Epithelial cell of proximal tubule (primary cell): ENCODE data around the gene ETFA. TPM values are rescaled to one million over a fixed set of nuclear protein-coding genes. Genes with fewer than 3 reads are reported as not detected.

Source experiments
- DNase-seq: peaks from one replicate; pipeline ENCODE4 v3.0.0-alpha.2; 2011; ENCODE audit warnings: low read depth
- H3K4me3 ChIP-seq: 2 replicates; pipeline ENCODE4 v1.5.1; 2011; ENCODE audit warnings: low read depth, mild to moderate bottlenecking, low read length
- CTCF ChIP-seq: conservative IDR thresholded peaks from 2 replicates; pipeline ENCODE4 v1.5.1; 2012; ENCODE audit warnings: low read depth, mild to moderate bottlenecking, low read length
- total RNA-seq: library from RNA; depleted of rRNA; stranded (reverse); fragments of >200 nt; gene quantifications from 2 replicates; pipeline ENCODE4 v1.2.3, GENCODE V29; 2015

ETFA gene
- total RNA-seq, 1 donor from 2014 or later, result 117 TPM

- no peak overlapping the region for H3K4me3 ChIP-seq
- DNase-seq, result no peak
- no peak for TF ChIP-seq CTCF
Measured at GRCh38 chr15:76233921-76234320, 77.3 kb downstream of the ETFA start.

- H3K4me3 ChIP-seq, result no peak overlapping the region
- DNase-seq, result no peak
- no peak for TF ChIP-seq CTCF
Measured at GRCh38 chr15:76229266-76229665, 82.0 kb downstream of the ETFA start.

GRCh38 chr15:76223521-76223920 is 87.7 kb downstream of the ETFA start:
- TF ChIP-seq CTCF, result no peak
- no peak for DNase-seq

GRCh38 chr15:76222159-76222558 is 89.1 kb downstream of the ETFA start:
- no peak for DNase-seq
- H3K4me3 ChIP-seq, result no peak overlapping the region
- TF ChIP-seq CTCF, result no peak

More at GRCh38 chr15:76223521-76223920, 87.7 kb downstream of the ETFA start:
- H3K4me3 ChIP-seq, result no peak overlapping the region

- no peak for DNase-seq
- TF ChIP-seq CTCF, result no peak
- no peak overlapping the region for H3K4me3 ChIP-seq
Measured at GRCh38 chr15:76221085-76221767, 90.0 kb downstream of the ETFA start.

- no peak for DNase-seq
- H3K4me3 ChIP-seq, result no peak overlapping the region
- no peak for TF ChIP-seq CTCF
Measured at GRCh38 chr15:76217882-76218217, 93.4 kb downstream of the ETFA start.
